Coronary artery (tissue), 2 donors: Measurements from ENCODE around the gene CDC42EP3.

ENCODE experiments used
- DNase-seq: peaks from one replicate; pipeline ENCODE4 v3.0.0-alpha.2; 2017; ENCODE audit warnings: low spot score
- H3K27ac ChIP-seq, 2 donors: fragments of 200-600 bp; sonication (generic); one replicate each; pipeline ENCODE4 v1.5.1; 2016 to 2019
- H3K4me3 ChIP-seq: fragments of 200-600 bp; sonication (generic); 2 replicates; pipeline ENCODE4 v1.5.1; 2016; ENCODE audit warnings: mild to moderate bottlenecking, moderate library complexity
- CTCF ChIP-seq: fragments of 200-600 bp; sonication (generic); IDR thresholded peaks from one replicate; pipeline ENCODE4 v1.5.1; 2019; ENCODE audit warnings: antibody characterized with exemption

Gene CDC42EP3

GRCh38 chr2:37650548-37651093, 20.8 kb downstream of the CDC42EP3 start:
- no peak for DNase-seq
- Histone ChIP-seq H3K4me3 (no peak overlapping the region), H3K27ac (peak overlapping the region in 1 of 2 donors; percentile 17)
- TF ChIP-seq CTCF: no peak

DNA sequence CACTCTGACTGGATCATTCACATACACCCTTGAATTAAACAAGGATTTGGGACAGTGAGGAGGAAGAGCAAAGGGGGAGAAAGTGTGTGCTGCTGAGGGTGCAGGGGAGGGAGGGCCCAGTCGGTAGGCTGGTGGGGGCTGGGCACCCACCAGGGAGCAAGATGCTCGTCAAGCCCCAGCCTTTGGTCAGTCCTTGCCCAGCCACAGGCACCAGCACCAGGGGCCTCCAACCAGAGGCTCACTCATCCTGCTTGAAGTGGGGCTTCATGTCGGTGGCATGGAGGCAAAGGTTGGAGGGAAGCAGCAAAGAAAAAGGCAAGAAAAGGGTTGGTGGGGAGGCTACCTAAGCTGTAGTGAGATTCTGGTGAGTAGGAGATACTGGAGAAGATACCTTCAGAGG, 21.9 kb downstream of the CDC42EP3 start:
- Histone ChIP-seq H3K27ac (peak overlapping the region in 1 of 2 donors; percentile 31), H3K4me3 (no peak overlapping the region)
- no peak for DNase-seq
- no peak for TF ChIP-seq CTCF

DNA sequence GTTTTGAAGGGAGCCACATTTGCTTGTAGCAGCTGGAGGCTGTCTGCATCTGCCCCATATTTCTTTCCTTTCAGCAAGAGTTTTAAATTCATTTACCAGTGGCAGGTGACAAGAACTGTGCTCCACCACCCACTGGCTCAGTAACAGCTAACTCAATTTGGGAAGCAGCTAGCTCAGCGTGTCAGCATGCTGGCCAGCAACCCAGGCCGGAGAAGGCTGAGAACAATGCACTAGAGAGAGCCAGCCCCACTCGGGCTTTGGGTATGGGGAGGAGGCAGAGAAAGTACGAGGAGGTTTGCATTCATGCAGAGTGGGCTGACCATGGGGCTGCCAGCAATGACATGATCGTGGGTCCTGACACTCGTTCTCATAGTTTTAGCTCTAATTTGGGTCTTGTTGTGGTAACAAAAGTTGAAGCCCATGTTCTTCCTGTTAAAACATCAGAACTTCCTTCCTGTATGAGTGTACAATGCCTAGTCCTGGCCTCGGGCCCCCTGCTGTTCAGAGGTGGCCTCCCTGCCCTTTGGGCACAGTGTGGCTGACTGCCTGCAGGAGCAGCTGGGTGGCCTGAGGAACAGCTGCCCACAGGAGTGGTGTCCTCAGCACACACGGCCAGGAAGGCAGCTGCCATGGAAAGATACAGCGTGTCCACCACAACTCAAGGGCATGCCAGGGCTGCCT, 23.0 kb downstream of the CDC42EP3 start:
- no peak for TF ChIP-seq CTCF
- Histone ChIP-seq H3K27ac (peak overlapping the region in 1 of 2 donors; percentile 79), H3K4me3 (peak overlapping the region; percentile 44)
- no peak for DNase-seq

DNA sequence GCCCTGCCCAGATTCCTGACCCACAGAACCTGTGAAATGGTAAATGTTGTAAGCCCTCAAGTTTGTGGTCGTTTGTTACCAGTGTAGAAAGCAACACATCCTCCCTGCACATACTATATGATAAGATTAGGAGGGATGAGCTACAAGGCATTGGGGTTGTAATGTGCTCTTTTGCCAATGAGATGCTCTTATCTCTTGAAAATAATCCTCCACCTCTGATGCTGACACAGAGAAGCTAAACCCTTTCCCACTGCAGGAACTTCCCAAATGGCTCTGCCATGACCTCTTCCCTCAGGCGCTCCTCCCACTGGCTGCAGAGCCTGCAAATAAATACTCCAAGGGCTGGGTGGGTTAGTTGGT, 23.5 kb downstream of the CDC42EP3 start:
- H3K27ac ChIP-seq: peak overlapping the region in 1 of 2 donors; percentile 79
- no peak for DNase-seq
- TF ChIP-seq CTCF: no peak
- peak overlapping the region; percentile 44 for H3K4me3 ChIP-seq

DNA sequence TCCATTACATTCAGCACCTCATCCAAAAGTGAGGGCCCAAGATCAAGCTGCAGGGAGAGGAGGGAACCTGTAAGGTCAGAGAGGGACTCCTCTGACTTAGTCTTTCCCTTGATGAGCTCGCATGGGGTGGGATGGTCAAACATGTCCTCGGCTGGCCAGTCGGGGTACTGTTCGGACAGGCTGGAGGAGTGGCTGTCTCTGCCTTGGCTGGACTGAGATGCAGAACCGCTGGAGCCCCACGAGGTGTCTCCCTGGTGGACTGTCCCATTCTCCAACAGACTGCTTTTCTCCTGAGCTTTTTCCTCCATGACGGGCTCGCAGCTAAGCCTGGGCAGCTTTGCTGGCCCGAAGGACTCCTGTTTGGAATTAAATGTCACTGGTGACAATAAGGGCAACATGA, 25.6 kb downstream of the CDC42EP3 start:
- H3K4me3 ChIP-seq: no peak overlapping the region
- TF ChIP-seq CTCF: no peak
- H3K27ac ChIP-seq: peak overlapping the region in 1 of 2 donors; percentile 12
- DNase-seq: no peak

DNA sequence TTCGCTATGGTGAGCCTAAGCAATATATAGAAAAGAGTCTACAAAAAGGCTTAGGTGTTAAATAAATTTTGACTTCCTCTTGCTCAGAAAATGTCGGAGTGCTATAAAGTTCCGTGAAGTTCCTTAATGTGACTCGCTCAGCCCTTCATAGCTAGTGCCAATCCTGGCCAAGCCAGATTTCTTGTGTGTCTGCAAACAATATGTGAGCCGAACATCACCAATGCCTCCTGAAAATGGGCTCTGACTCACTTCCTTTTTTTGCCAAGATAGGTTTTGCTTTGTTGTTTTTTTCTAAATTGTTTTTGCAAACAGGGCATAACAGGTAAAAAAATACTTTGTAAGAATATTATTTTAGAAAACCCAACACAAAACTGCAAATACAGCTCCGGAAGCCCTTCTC, 26.1 kb downstream of the CDC42EP3 start:
- H3K4me3 ChIP-seq: no peak overlapping the region
- no peak for DNase-seq
- H3K27ac ChIP-seq: no peak overlapping the region
- TF ChIP-seq CTCF: no peak

- no peak overlapping the region for H3K27ac ChIP-seq
Observed at GRCh38 chr2:37644191-37644590, 27.3 kb downstream of the CDC42EP3 start.

More at GRCh38 chr2:37644191-37644590, 27.3 kb downstream of the CDC42EP3 start:
- no peak for DNase-seq
- no peak overlapping the region for H3K4me3 ChIP-seq
- no peak for TF ChIP-seq CTCF
